ENCODE data around the gene KAT5. TPM values are rescaled to one million over a fixed set of nuclear protein-coding genes. Genes with fewer than 3 reads are reported as not detected.
"Not testable (repeated sequence)": the region's sequence is repeated elsewhere in the genome, so short reads cannot be mapped to it uniquely, and the experiment has no call there.

Gene KAT5
- total and polyA plus RNA-seq, 12 donors = 52.0 to 199 (median 66.8) TPM

DNA sequence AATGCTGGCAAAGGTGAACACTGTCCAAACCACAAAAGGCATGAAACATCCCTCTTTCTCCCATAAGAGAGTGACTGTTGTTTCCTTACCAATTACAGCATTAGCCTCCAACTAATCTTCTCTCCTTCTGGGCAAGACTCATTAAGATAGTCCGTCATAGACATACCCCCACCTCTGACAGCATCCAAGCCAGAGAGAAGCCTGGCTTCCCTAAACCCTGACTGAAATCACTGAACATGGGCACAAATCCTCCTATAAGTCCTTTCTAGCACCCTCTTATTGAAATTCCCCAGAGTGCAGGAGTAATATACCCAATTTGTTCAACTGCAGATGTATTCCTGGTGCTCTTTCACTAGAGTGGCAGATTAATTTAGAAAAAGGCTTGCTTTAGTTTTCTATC, 10.2 kb downstream of the KAT5 start:
- Histone ChIP-seq H3K27ac (no peak overlapping the region), H3K9me3 (replicated peaks in 1 of 3) (no peaks in the 10 kb centered on the region), H3K36me3 (replicated peaks in 1 of 2) (peaks cover 0 to 23% of the 10 kb centered on the region in 2 donors), H3K4me1 (replicated peaks in 1 of 2) (peaks cover 17 to 21% of the 10 kb centered on the region in 2 donors), H3K27me3 (no peaks in the 10 kb centered on the region), H3K4me3 (no peak overlapping the region)
- no peak for DNase-seq
- WGBS, 4 donors = 67 to 78% (median 74%) methylated on average over 1 of the region's 1 CpG
- no peak for TF ChIP-seq POLR2A (IDR thresholded peaks at IDR 0.05)
- TF ChIP-seq, protein P1, sequence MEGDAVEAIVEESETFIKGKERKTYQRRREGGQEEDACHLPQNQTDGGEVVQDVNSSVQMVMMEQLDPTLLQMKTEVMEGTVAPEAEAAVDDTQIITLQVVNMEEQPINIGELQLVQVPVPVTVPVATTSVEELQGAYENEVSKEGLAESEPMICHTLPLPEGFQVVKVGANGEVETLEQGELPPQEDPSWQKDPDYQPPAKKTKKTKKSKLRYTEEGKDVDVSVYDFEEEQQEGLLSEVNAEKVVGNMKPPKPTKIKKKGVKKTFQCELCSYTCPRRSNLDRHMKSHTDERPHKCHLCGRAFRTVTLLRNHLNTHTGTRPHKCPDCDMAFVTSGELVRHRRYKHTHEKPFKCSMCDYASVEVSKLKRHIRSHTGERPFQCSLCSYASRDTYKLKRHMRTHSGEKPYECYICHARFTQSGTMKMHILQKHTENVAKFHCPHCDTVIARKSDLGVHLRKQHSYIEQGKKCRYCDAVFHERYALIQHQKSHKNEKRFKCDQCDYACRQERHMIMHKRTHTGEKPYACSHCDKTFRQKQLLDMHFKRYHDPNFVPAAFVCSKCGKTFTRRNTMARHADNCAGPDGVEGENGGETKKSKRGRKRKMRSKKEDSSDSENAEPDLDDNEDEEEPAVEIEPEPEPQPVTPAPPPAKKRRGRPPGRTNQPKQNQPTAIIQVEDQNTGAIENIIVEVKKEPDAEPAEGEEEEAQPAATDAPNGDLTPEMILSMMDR (IDR thresholded peaks at IDR 0.05) = no peak
- intact Hi-C loops (cut with DNase I) = loop anchor here in 1 of 2 donors (10.0 kb wide), 1 partner anchor 263 kb away; no protein-coding TSS in a partner anchor

DNA sequence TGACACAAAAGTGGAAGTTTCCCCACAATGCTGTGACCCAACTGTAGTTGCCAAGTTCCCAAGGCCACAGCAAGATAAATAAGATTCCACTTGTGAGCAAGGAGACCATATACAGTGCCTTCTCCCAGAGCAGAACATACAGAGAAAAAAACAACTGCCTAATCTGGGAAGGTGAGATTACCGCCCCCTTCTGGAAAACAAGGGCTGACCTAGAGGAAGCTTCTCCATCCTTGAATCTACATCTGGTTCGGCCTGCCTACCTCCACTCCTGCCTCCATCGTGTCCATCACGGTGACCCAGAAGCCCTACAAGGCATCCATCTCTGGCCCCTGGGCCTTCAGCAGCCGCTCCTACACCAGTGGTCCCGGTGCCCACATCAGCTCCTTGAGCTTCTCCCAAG, 14.6 kb downstream of the KAT5 start:
- intact Hi-C loops (cut with DNase I) = loop anchor here in 1 of 2 donors (10.0 kb wide), 1 partner anchor 258 kb away; no protein-coding TSS in a partner anchor
- Histone ChIP-seq H3K27me3 (no peaks in the 10 kb centered on the region), H3K36me3 (replicated peaks in 1 of 2) (no peaks in the 10 kb centered on the region), H3K4me1 (replicated peaks in 1 of 2) (no peaks in the 10 kb centered on the region), H3K4me3 (no peak overlapping the region), H3K9me3 (replicated peaks in 1 of 3) (no peaks in the 10 kb centered on the region), H3K27ac (no peak overlapping the region)
- no peak for TF ChIP-seq POLR2A (IDR thresholded peaks at IDR 0.05)
- TF ChIP-seq, protein P1 (IDR thresholded peaks at IDR 0.05) = no peak
- WGBS, 4 donors = 69 to 82% (median 74%) methylated on average over 4 to 6 of the region's 6 CpGs
- DNase-seq = no peak

DNA sequence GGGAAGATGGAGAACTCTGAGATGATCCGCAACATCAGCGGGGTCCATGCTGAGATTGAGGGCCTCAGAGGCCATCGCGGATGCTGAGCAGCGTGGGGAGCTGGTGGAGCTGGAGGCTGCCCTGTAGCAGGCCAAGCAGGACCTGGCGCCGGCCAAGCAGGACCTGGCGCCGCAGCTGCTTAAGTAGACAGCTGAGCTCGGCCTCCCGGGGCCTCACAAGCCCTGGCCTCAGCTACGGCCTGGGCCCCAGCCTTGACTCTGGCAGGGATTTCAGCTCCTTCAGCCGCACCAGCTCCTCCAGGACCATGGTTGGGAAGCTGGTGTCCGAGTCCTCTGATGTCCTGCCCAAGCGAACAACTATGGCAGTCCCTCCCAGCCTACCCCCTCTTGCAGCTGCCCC, 15.8 kb downstream of the KAT5 start:
- Histone ChIP-seq H3K27me3 (no peaks in the 10 kb centered on the region), H3K4me3 (no peak overlapping the region), H3K4me1 (replicated peaks in 1 of 2) (no peaks in the 10 kb centered on the region), H3K36me3 (replicated peaks in 1 of 2) (no peaks in the 10 kb centered on the region), H3K27ac (no peak overlapping the region), H3K9me3 (replicated peaks in 1 of 3) (peaks cover 0 to 5% (median 0%) of the 10 kb centered on the region in 3 donors)
- 86 to 88% (median 87%) methylated on average over 5 to 15 of the region's 15 CpGs for WGBS, 4 donors
- DNase-seq = no peak
- intact Hi-C loops (cut with DNase I) = loop anchor here in 1 of 2 donors (10.0 kb wide), 1 partner anchor 257 kb away; no protein-coding TSS in a partner anchor
- no peak for TF ChIP-seq POLR2A (IDR thresholded peaks at IDR 0.05)
- TF ChIP-seq, protein P1 (IDR thresholded peaks at IDR 0.05) = no peak

DNA sequence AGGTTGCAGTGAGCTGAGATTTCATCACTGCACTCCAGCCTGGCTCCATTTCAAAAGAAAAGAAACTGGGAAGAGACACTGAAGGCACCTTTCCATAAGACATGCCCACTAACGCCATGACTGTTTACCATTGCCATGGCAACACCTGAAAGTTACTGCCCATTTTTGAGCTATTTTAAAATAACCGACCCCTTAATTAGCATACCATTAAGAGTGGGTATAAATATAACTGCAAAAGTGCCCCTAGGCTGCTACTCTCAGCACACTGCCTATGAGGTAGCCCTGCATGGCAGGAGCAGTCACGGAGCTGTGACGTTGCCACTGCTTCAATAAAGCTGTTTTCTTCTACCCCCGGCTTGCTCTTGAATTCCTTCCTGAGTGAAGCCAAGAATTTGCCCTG, 18.4 kb downstream of the KAT5 start:
- intact Hi-C loops (cut with DNase I) = no loop called here
- TF ChIP-seq POLR2A (IDR thresholded peaks at IDR 0.05) = no peak
- TF ChIP-seq, protein P1 (IDR thresholded peaks at IDR 0.05) = no peak
- Histone ChIP-seq H3K27ac (no peak overlapping the region), H3K9me3 (replicated peaks in 1 of 3) (peaks cover 0 to 5% (median 0%) of the 10 kb centered on the region in 3 donors), H3K36me3 (replicated peaks in 1 of 2) (no peaks in the 10 kb centered on the region), H3K27me3 (no peaks in the 10 kb centered on the region), H3K4me3 (no peak overlapping the region), H3K4me1 (replicated peaks in 1 of 2) (no peaks in the 10 kb centered on the region)
- no peak for DNase-seq
- WGBS, 4 donors = 47 to 67% (median 57%) methylated on average over 5 of the region's 5 CpGs

DNA sequence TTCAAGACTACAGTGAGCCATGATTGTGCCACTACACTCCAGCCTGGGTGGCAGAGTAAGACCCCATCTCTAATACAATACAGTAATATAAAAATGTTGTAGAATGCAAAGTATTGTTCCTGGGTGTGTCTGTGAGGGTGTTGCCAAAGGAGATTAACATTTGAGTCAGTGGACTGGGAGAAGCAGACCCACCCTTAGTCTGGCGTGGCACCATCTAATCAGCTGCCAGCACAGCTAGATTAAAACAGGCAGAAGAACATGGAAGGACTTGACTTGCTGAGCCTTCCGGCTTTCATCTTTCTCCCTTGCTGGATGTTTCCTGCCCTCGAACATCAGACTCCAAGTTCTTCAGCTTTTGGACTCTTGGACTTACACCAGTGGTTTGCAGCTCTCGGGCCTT, 23.1 kb downstream of the KAT5 start:
- H3K4me1 ChIP-seq (replicated peaks in 1 of 2); H3K27me3 ChIP-seq; H3K36me3 ChIP-seq (replicated peaks in 1 of 2); H3K4me3 ChIP-seq; intact Hi-C loops (cut with DNase I); DNase-seq; H3K9me3 ChIP-seq (replicated peaks in 1 of 3); H3K27ac ChIP-seq: not testable (repeated sequence)
- 74 to 79% (median 75%) methylated on average over 4 of the region's 4 CpGs for WGBS, 4 donors

Data from adrenal gland (tissue), 12 donors.